ENCODE data around the gene TMEM132D. TPM values are rescaled to one million over a fixed set of nuclear protein-coding genes. Genes with fewer than 3 reads are reported as not detected.

TMEM132D gene
- total and polyA plus RNA-seq, 7 donors, result 0.01 TPM; not detected in 6

DNA sequence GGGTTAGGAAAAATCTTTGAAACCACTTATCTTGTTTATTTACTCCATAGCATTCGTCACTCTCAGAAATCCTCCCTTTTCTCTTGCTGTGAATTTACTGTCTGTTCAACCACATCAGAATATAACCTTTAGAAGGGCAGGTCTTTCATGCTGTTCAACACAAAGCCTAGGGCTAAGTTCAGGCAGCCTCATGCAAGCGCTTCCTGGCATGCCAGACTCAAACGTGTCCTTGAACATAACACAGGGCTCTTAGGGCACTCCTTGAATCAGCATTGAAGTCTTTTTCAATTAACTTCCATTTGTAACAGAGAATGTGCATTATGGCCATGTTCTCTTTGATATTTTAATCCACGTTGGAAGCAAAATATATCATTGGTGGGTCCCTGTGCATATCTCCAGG lies 672.8 kb downstream of the TMEM132D start:
- Histone ChIP-seq H3K27me3 (ENCODE audit: insufficient read depth in 3 of 3, low read length in 2 of 3) (no peaks in the 10 kb centered on the region), H3K27ac (no peak overlapping the region), H3K9me3 (no peaks in the 10 kb centered on the region), H3K36me3 (ENCODE audit: insufficient read depth in 1 of 2, low read depth in 1 of 2) (no peaks in the 10 kb centered on the region), H3K4me3 (no peak overlapping the region), H3K4me1 (no peaks in the 10 kb centered on the region)
- intact Hi-C loops (cut with DNase I), result no loop called here
- ATAC-seq, result no peak
- no peak for DNase-seq
- 60 to 69% (median 64%) methylated on average over 4 of the region's 4 CpGs for WGBS, 3 donors
- TF ChIP-seq, protein P1, sequence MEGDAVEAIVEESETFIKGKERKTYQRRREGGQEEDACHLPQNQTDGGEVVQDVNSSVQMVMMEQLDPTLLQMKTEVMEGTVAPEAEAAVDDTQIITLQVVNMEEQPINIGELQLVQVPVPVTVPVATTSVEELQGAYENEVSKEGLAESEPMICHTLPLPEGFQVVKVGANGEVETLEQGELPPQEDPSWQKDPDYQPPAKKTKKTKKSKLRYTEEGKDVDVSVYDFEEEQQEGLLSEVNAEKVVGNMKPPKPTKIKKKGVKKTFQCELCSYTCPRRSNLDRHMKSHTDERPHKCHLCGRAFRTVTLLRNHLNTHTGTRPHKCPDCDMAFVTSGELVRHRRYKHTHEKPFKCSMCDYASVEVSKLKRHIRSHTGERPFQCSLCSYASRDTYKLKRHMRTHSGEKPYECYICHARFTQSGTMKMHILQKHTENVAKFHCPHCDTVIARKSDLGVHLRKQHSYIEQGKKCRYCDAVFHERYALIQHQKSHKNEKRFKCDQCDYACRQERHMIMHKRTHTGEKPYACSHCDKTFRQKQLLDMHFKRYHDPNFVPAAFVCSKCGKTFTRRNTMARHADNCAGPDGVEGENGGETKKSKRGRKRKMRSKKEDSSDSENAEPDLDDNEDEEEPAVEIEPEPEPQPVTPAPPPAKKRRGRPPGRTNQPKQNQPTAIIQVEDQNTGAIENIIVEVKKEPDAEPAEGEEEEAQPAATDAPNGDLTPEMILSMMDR (IDR thresholded peaks at IDR 0.05), result no peak

- Histone ChIP-seq H3K36me3 (ENCODE audit: insufficient read depth in 1 of 2, low read depth in 1 of 2) (no peaks in the 10 kb centered on the region), H3K27ac (no peak overlapping the region), H3K4me1 (no peaks in the 10 kb centered on the region), H3K9me3 (no peaks in the 10 kb centered on the region), H3K27me3 (ENCODE audit: insufficient read depth in 3 of 3, low read length in 2 of 3) (no peaks in the 10 kb centered on the region), H3K4me3 (no peak overlapping the region)
- TF ChIP-seq, protein P1 (IDR thresholded peaks at IDR 0.05), result no peak
- intact Hi-C loops (cut with DNase I), result no loop called here
- no peak for ATAC-seq
- WGBS, 3 donors, result 56 to 68% (median 67%) methylated on average over 6 of the region's 6 CpGs
- DNase-seq, result no peak
Measured at GRCh38 chr12:129226851-129227250, 677.0 kb downstream of the TMEM132D start.

- Histone ChIP-seq H3K4me3 (no peak overlapping the region), H3K36me3 (ENCODE audit: insufficient read depth in 1 of 2, low read depth in 1 of 2) (no peaks in the 10 kb centered on the region), H3K27ac (no peak overlapping the region), H3K4me1 (no peaks in the 10 kb centered on the region), H3K27me3 (ENCODE audit: insufficient read depth in 3 of 3, low read length in 2 of 3) (no peaks in the 10 kb centered on the region), H3K9me3 (no peaks in the 10 kb centered on the region)
- ATAC-seq (no peak), DNase-seq (no peak)
- intact Hi-C loops (cut with DNase I), result no loop called here
- 47 to 57% (median 52%) methylated on average over 7 of the region's 7 CpGs for WGBS, 3 donors
- TF ChIP-seq, protein P1 (IDR thresholded peaks at IDR 0.05), result no peak
Measured at GRCh38 chr12:129226005-129226404, 677.8 kb downstream of the TMEM132D start.

- H3K4me3 ChIP-seq, result no peak overlapping the region
- H3K9me3 ChIP-seq, result no peaks in the 10 kb centered on the region
- WGBS, 3 donors, result 86 to 93% (median 87%) methylated on average over 5 of the region's 5 CpGs
- intact Hi-C loops (cut with DNase I), result no loop called here
- TF ChIP-seq, protein P1 (IDR thresholded peaks at IDR 0.05), result no peak
- ATAC-seq (no peak), DNase-seq (no peak)
- H3K4me1 ChIP-seq, result no peaks in the 10 kb centered on the region
- H3K27ac ChIP-seq, result no peak overlapping the region
- no peaks in the 10 kb centered on the region for H3K27me3 ChIP-seq (ENCODE audit: insufficient read depth in 3 of 3, low read length in 2 of 3)
- no peaks in the 10 kb centered on the region for H3K36me3 ChIP-seq (ENCODE audit: insufficient read depth in 1 of 2, low read depth in 1 of 2)
Measured at GRCh38 chr12:129215556-129215955, 688.3 kb downstream of the TMEM132D start.

DNA sequence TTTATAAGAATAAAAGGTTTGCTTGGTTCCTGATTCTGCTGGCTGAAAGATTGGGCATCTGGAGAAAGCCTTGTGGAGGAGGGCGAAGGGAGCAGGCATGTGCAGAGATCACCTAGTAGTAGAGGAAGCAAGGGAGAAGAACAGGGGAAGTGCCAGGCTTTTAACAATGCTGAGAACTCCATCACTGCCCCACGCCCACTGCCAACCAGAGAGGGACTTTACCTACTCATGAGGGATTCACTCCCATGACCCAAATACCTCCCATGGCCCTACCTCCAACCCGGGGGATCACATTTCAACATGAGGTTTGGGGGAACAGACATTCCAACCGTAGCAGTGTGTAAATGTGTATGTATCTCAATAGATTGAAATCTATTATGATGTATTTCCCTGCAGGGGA lies 690.3 kb downstream of the TMEM132D start:
- Histone ChIP-seq H3K27me3 (ENCODE audit: insufficient read depth in 3 of 3, low read length in 2 of 3) (no peaks in the 10 kb centered on the region), H3K9me3 (no peaks in the 10 kb centered on the region), H3K4me3 (no peak overlapping the region), H3K4me1 (no peaks in the 10 kb centered on the region), H3K36me3 (ENCODE audit: insufficient read depth in 1 of 2, low read depth in 1 of 2) (no peaks in the 10 kb centered on the region), H3K27ac (no peak overlapping the region)
- DNase-seq (no peak), ATAC-seq (no peak)
- intact Hi-C loops (cut with DNase I), result no loop called here
- TF ChIP-seq, protein P1 (IDR thresholded peaks at IDR 0.05), result no peak
- 79 to 89% (median 85%) methylated on average over 4 of the region's 4 CpGs for WGBS, 3 donors

Measured in psoas muscle (tissue), 8 donors.